SK-N-SH (cell line): ENCODE results near the gene FBXO47. TPM values are rescaled to one million over a fixed set of nuclear protein-coding genes. Genes with fewer than 3 reads are reported as not detected.
A peak's percentile ranks its signal among the peaks of the same experiment; 100 is the strongest.

Experiments used
- CTCF ChIA-PET: fragments of 300-600, 350-600 bp; formaldehyde crosslinking; extraction: SDS; loops from one replicate; lab custom pipeline; 2021; lab: Yijun Ruan, JAX
- POLR2A ChIA-PET: fragments of 350-600 bp; sonication (Branson Sonifier 250); formaldehyde crosslinking; extraction: SDS; loops from one replicate; lab custom pipeline; 2020; ENCODE audit warnings: antibody characterized with exemption, inconsistent platforms; lab: Yijun Ruan, JAX
- DNase-seq: peaks from one replicate; pipeline ENCODE4 v3.0.0; 2012
- H2AFZ ChIP-seq: fragments of 200-600 bp; sonication (generic); 2 replicates; pipeline ENCODE4 v1.8.1; 2016; ENCODE audit warnings: antibody characterized with exemption, mild to moderate bottlenecking, low read depth
- H3F3A ChIP-seq: fragments of 200-600 bp; sonication (generic); replicated peaks from 2 replicates; pipeline ENCODE3; 2016; ENCODE audit warnings: antibody characterized with exemption, mild to moderate bottlenecking; ENCODE audit not compliant: insufficient read depth
- H3K27ac ChIP-seq, 2 experiments: fragments of 200-500 bp in 1 of 2; fragments of 200-600 bp in 1 of 2; sonication (Bioruptor generic) in 1 of 2; sonication (generic), shearing (Covaris generic) in 1 of 2; 2 replicates each; pipeline versions ENCODE4 v1.5.1 to v1.6.1; 2014 to 2016; ENCODE audit warnings: low read depth in 2 of 2, inconsistent platforms in 1 of 2, low read length in 1 of 2, mild to moderate bottlenecking in 1 of 2, mixed read lengths in 1 of 2
- H3K27me3 ChIP-seq: fragments of 200-600 bp; sonication (generic), shearing (Covaris generic); 2 replicates; pipeline ENCODE4 v1.6.1; 2016; ENCODE audit warnings: mixed run types; ENCODE audit not compliant: insufficient read depth
- H3K36me3 ChIP-seq, 2 experiments: fragments of 200-500 bp in 1 of 2; fragments of 200-600 bp in 1 of 2; sonication (Bioruptor generic) in 1 of 2; sonication (generic) in 1 of 2; replicated peaks in 1 of 2; 2 replicates each; pipeline versions ENCODE3 to v1.5.1; 2014 to 2016; ENCODE audit warnings: low read length in 1 of 2, mild to moderate bottlenecking in 1 of 2; ENCODE audit not compliant: insufficient read depth in 2 of 2, control insufficient read depth in 1 of 2
- H3K4me1 ChIP-seq, 2 experiments: fragments of 200-500 bp in 1 of 2; fragments of 200-600 bp in 1 of 2; sonication (Bioruptor generic) in 1 of 2; sonication (generic), shearing (Covaris generic) in 1 of 2; 2 replicates each; pipeline versions ENCODE4 v1.5.1 to v1.6.1; 2014 to 2016; ENCODE audit warnings: low read depth in 1 of 2, low read length in 1 of 2, mixed run types in 1 of 2; ENCODE audit not compliant: insufficient read depth in 2 of 2, control insufficient read depth in 1 of 2
- H3K4me2 ChIP-seq: fragments of 200-600 bp; sonication (generic), shearing (Covaris generic); 2 replicates; pipeline ENCODE4 v1.6.1; 2017; ENCODE audit warnings: mixed run types
- H3K4me3 ChIP-seq, 2 experiments: fragments of 200-500 bp in 1 of 2; fragments of 200-600 bp in 1 of 2; sonication (Bioruptor generic) in 1 of 2; sonication (generic), shearing (Covaris generic) in 1 of 2; 2 replicates each; pipeline versions ENCODE4 v1.5.1 to v1.8.1; 2014 to 2016; ENCODE audit warnings: low read depth in 2 of 2, inconsistent platforms in 1 of 2, low read length in 1 of 2, mild to moderate bottlenecking in 1 of 2, mixed read lengths in 1 of 2, moderate library complexity in 1 of 2
- H3K79me2 ChIP-seq: fragments of 200-600 bp; sonication (generic); 2 replicates; pipeline ENCODE4 v1.8.1; 2017; ENCODE audit warnings: mild to moderate bottlenecking; ENCODE audit not compliant: insufficient read depth
- H3K9ac ChIP-seq: fragments of 200-600 bp; sonication (generic); 2 replicates; pipeline ENCODE4 v1.6.1; 2017; ENCODE audit warnings: mixed run types
- H3K9me2 ChIP-seq: fragments of 200-600 bp; sonication (generic); 2 replicates; pipeline ENCODE4 v1.6.1; 2017; ENCODE audit warnings: mixed run types
- H3K9me3 ChIP-seq: fragments of 200-600 bp; sonication (generic); 2 replicates; pipeline ENCODE4 v1.6.1; 2017; ENCODE audit warnings: mixed run types, mild to moderate bottlenecking, moderate library complexity
- H4K20me1 ChIP-seq: fragments of 200-600 bp; sonication (generic); 2 replicates; pipeline ENCODE4 v1.6.1; 2017; ENCODE audit warnings: mild to moderate bottlenecking, mixed run types; ENCODE audit not compliant: insufficient read depth
- CHD2 ChIP-seq: fragments of 150-350 bp; IDR thresholded peaks from 2 replicates; pipeline ENCODE4 v1.6.1; 2018; ENCODE audit warnings: low read length; ENCODE audit not compliant: partially characterized antibody
- FOXJ3 ChIP-seq: sonication (generic); formaldehyde crosslinking; IDR thresholded peaks from 2 replicates; pipeline ENCODE4 v1.5.1; 2020; ENCODE audit warnings: mild to moderate bottlenecking, missing genetic modification reagents
- FOXM1 ChIP-seq: IDR thresholded peaks from 2 replicates; pipeline ENCODE4 v1.4.0; 2012; ENCODE audit warnings: low read depth, mild to moderate bottlenecking
- GABPA ChIP-seq: IDR thresholded peaks from 2 replicates; pipeline ENCODE4 v1.4.0; 2012; ENCODE audit warnings: low read depth, mild to moderate bottlenecking
- GATA2 ChIP-seq: sonication (generic); formaldehyde crosslinking; IDR thresholded peaks from 2 replicates; pipeline ENCODE4 v1.5.0; 2020; ENCODE audit warnings: mild to moderate bottlenecking, missing genetic modification reagents
- JUND ChIP-seq: IDR thresholded peaks from 2 replicates; pipeline ENCODE4 v1.4.0; 2012
- NRF1 ChIP-seq: IDR thresholded peaks from 2 replicates; pipeline ENCODE4 v1.6.1; 2012; ENCODE audit warnings: low read depth, mild to moderate bottlenecking, low read length
- RAD21 ChIP-seq: IDR thresholded peaks from 2 replicates; pipeline ENCODE4 v1.6.1; 2012; ENCODE audit warnings: mild to moderate bottlenecking, low read length
- RCOR1 ChIP-seq: fragments of 150-350 bp; IDR thresholded peaks from 2 replicates; pipeline ENCODE4 v1.6.1; 2017; ENCODE audit warnings: antibody characterized with exemption, low read length
- RFX5 ChIP-seq: IDR thresholded peaks from 2 replicates; pipeline ENCODE4 v1.6.1; 2012; ENCODE audit warnings: mild to moderate bottlenecking, improper control_type of control experiment, low read length
- RXRA ChIP-seq: IDR thresholded peaks from 2 replicates; pipeline ENCODE4 v1.4.0; 2012; ENCODE audit warnings: low read depth, mild to moderate bottlenecking, borderline replicate concordance
- SIN3A ChIP-seq: IDR thresholded peaks from 2 replicates; pipeline ENCODE4 v1.6.1; 2012; ENCODE audit warnings: low read depth, mild to moderate bottlenecking, low read length, moderate library complexity, borderline replicate concordance
- TAF1 ChIP-seq: IDR thresholded peaks from 2 replicates; pipeline ENCODE4 v1.6.1; 2012; ENCODE audit warnings: low read depth, mild to moderate bottlenecking, low read length, moderate library complexity, borderline replicate concordance
- WGBS: methylation state at CpG from one replicate; pipeline ENCODE4 v1.1.6; 2017; ENCODE audit warnings: low lambda C conversion rate; 5-methylcytosine and 5-hydroxymethylcytosine counted together
- polyA plus RNA-seq, 3 experiments: library from polyadenylated mRNA; depleted of rRNA; stranded (reverse); fragments of >200 nt; gene quantifications; 2 replicates each; pipeline ENCODE4 v1.2.3, GENCODE V29; 2012
- TF ChIP-seq, protein P1 (sequence below): IDR thresholded peaks from 2 replicates; pipeline ENCODE4 v1.4.0; 2012; ENCODE audit warnings: low read depth
- TF ChIP-seq, protein P2 (sequence below): fragments of 200-600 bp; sonication (generic); IDR thresholded peaks from 2 replicates; pipeline ENCODE4 v1.6.1; 2017; ENCODE audit warnings: antibody characterized with exemption, mild to moderate bottlenecking, moderate library complexity
- TF ChIP-seq, protein P3 (sequence below): IDR thresholded peaks from 2 replicates; pipeline ENCODE4 v1.6.1; 2012; ENCODE audit warnings: mild to moderate bottlenecking, low read depth, low read length, moderate library complexity

FBXO47 gene
- polyA plus RNA-seq, 1 of the 3 experiments (the other 2 are of a cell fraction): not detected

DNA sequence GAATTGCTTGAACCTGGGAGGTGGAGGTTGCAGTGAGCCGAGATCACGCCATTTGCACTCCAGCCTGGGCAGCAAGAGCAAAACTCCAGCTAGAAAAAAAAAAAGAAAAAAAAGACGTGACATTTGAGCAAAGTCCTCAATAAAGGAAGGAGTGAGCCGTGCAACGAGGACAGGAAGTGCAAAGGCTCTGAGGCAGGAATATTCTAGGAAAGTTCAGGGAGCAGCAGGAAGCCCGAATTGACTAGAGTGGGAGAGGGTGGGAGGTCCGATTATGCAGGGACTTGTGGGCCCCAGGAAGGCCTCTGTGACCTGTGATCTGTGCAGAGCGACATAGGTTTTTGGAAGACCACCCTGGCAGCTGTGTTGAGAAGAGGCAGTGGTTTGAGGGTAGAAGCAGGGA lies 50.4 kb downstream of the FBXO47 start (continued):
- TF ChIP-seq, protein P1, sequence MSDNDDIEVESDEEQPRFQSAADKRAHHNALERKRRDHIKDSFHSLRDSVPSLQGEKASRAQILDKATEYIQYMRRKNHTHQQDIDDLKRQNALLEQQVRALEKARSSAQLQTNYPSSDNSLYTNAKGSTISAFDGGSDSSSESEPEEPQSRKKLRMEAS: no peak
- TF ChIP-seq RFX5: no peak
- TF ChIP-seq, protein P2, sequence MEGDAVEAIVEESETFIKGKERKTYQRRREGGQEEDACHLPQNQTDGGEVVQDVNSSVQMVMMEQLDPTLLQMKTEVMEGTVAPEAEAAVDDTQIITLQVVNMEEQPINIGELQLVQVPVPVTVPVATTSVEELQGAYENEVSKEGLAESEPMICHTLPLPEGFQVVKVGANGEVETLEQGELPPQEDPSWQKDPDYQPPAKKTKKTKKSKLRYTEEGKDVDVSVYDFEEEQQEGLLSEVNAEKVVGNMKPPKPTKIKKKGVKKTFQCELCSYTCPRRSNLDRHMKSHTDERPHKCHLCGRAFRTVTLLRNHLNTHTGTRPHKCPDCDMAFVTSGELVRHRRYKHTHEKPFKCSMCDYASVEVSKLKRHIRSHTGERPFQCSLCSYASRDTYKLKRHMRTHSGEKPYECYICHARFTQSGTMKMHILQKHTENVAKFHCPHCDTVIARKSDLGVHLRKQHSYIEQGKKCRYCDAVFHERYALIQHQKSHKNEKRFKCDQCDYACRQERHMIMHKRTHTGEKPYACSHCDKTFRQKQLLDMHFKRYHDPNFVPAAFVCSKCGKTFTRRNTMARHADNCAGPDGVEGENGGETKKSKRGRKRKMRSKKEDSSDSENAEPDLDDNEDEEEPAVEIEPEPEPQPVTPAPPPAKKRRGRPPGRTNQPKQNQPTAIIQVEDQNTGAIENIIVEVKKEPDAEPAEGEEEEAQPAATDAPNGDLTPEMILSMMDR: no peak
- no peak for TF ChIP-seq RAD21
- no peak for TF ChIP-seq RCOR1
- no peak for TF ChIP-seq SIN3A
- TF ChIP-seq TAF1: no peak
- TF ChIP-seq FOXM1: no peak

DNA sequence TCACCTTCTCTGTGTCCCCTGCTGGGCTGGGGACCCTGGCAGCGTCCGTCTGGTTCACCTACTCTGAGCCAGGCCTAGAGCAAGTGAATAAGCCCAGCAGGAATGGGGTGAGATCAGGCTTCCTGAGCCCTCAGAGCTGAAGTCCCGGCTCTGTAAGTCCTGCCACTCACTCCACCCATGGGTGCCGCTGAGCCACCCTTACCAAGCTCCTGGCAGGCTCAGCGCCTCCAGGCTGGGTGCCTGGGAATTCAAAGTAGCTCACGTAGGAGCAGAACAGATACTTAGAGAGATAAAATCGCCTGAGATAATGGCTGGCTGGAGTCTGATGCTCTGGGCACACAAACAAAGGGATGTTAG lies 51.6 kb downstream of the FBXO47 start:
- CTCF ChIA-PET: interaction anchor here (1.1 to 1.9 kb wide), 7 partner anchors 8 to 708 kb away, joined by 3 to 7 read pairs (median 4); no protein-coding TSS in a partner anchor
- 67% methylated on average over 5 of the region's 7 CpGs for WGBS
- H3K9ac ChIP-seq: no peak overlapping the region

DNA sequence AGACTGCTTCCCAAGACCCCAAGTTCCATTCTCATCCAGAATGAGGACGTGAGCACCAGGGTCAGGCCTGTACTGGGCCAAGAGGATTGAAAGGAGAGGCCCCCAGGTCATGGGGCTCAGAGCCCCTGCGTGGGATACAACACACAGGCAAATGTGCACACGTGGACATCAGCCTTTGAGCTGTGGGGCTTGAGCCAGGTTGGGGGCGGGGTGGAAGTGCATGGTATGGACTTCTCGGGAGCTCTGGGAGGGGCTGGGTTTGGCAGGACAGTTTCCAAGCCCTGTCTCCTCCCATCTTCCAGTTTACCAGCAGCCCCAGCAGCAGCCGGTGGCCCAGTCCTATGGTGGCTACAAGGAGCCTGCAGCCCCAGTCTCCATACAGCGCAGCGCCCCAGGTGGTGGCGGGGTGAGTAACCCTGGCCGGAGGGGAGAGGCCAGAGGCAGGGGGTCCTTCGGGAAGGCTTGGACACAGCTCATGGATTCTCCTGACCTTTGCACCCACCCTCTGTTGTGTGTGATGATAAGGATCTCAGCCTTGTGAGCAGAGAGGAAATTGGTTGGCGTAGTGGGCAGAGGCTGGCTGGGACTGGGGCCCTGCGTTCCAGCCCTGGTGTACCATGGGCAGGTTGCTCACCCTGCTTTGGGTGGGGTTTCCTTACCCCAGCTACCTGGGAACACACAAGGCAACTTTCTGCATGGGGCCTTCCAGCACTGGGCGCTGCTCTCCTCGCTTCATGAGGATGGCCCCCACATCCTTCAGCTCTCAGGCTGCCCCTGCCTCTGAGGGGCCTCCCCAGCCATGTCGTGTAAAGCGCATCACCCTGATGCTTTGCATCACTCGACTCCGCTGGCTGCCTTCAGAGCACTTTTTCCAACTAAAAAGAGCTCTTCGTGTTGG lies 52.2 kb downstream of the FBXO47 start:
- peaks cover 28 to 40% of the 10 kb centered on the region in 2 experiments for H3K36me3 ChIP-seq
- H3K9ac ChIP-seq: no peak overlapping the region
- H3K4me3 ChIP-seq: no peak overlapping the region
- no peaks in the 10 kb centered on the region for H3K9me2 ChIP-seq
- ChIA-PET CTCF (interaction anchor here (1.1 to 1.9 kb wide), 8 partner anchors 9 to 708 kb away, joined by 3 to 7 read pairs (median 4); no protein-coding TSS in a partner anchor), POLR2A (interaction anchor here (1.8 to 2.4 kb wide), 3 partner anchors 10 to 61 kb away, joined by 4 to 15 read pairs (median 9); partner anchors contain the start of gene LASP1NB)
- H3K27me3 ChIP-seq: no peaks in the 10 kb centered on the region
- peaks cover 37% of the 10 kb centered on the region for H4K20me1 ChIP-seq
- DNase-seq: peak; percentile 67
- H3K79me2 ChIP-seq: peaks cover 47% of the 10 kb centered on the region
- H3F3A ChIP-seq: peaks cover 14% of the 10 kb centered on the region
- 80% methylated on average over 13 of the region's 20 CpGs for WGBS
- H3K9me3 ChIP-seq: no peaks in the 10 kb centered on the region
- H3K27ac ChIP-seq: peak overlapping the region in 1 of 2 experiments; percentile 64; a peak in 2 of 4 replicates
- H3K4me1 ChIP-seq: peaks cover 0 to 39% of the 10 kb centered on the region in 2 experiments; a peak in 2 of 4 replicates
- H3K4me2 ChIP-seq: no peak overlapping the region
- no peak overlapping the region for H2AFZ ChIP-seq
- TF ChIP-seq FOXJ3 (CRISPR knock-in tag): 0 out of 2 replicates have a peak, but pooled peaks have one; percentile 35
- no peak for TF ChIP-seq CHD2
- no peak for TF ChIP-seq NRF1
- TF ChIP-seq RCOR1: no peak
- peak; percentile 83 for TF ChIP-seq GATA2 (CRISPR knock-in tag)
- TF ChIP-seq FOXM1: no peak
- TF ChIP-seq, protein P3, sequence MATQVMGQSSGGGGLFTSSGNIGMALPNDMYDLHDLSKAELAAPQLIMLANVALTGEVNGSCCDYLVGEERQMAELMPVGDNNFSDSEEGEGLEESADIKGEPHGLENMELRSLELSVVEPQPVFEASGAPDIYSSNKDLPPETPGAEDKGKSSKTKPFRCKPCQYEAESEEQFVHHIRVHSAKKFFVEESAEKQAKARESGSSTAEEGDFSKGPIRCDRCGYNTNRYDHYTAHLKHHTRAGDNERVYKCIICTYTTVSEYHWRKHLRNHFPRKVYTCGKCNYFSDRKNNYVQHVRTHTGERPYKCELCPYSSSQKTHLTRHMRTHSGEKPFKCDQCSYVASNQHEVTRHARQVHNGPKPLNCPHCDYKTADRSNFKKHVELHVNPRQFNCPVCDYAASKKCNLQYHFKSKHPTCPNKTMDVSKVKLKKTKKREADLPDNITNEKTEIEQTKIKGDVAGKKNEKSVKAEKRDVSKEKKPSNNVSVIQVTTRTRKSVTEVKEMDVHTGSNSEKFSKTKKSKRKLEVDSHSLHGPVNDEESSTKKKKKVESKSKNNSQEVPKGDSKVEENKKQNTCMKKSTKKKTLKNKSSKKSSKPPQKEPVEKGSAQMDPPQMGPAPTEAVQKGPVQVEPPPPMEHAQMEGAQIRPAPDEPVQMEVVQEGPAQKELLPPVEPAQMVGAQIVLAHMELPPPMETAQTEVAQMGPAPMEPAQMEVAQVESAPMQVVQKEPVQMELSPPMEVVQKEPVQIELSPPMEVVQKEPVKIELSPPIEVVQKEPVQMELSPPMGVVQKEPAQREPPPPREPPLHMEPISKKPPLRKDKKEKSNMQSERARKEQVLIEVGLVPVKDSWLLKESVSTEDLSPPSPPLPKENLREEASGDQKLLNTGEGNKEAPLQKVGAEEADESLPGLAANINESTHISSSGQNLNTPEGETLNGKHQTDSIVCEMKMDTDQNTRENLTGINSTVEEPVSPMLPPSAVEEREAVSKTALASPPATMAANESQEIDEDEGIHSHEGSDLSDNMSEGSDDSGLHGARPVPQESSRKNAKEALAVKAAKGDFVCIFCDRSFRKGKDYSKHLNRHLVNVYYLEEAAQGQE: no peak

More for the DNA sequence above, 51.6 kb downstream of the FBXO47 start:
- peak; percentile 47 for DNase-seq
- POLR2A ChIA-PET: interaction anchor here (1.8 to 2.4 kb wide), 3 partner anchors 9 to 62 kb away, joined by 4 to 15 read pairs (median 9); partner anchors contain the start of gene LASP1NB
- Histone ChIP-seq H3K4me3 (no peak overlapping the region), H4K20me1 (peaks cover 33% of the 10 kb centered on the region)
- TF ChIP-seq RXRA: no peak
- TF ChIP-seq NRF1: no peak
- no peak for TF ChIP-seq GABPA
- TF ChIP-seq GATA2 (CRISPR knock-in tag): peak; percentile 32; the same call in 1 of the 2 replicates
- TF ChIP-seq SIN3A: no peak
- TF ChIP-seq JUND: no peak
- TF ChIP-seq, all 33 proteins: peak for 1
- H3K36me3 ChIP-seq: peaks cover 28 to 40% of the 10 kb centered on the region in 2 experiments
- peaks cover 0 to 39% of the 10 kb centered on the region in 2 experiments; a peak in 2 of 4 replicates for H3K4me1 ChIP-seq
- H3K79me2 ChIP-seq: peaks cover 41% of the 10 kb centered on the region
- H2AFZ ChIP-seq: no peak overlapping the region
- no peaks in the 10 kb centered on the region for H3K9me3 ChIP-seq
- no peak overlapping the region for H3K4me2 ChIP-seq
- H3K9me2 ChIP-seq: no peaks in the 10 kb centered on the region
- peak overlapping the region in 1 of 2 experiments; percentile 64; a peak in 2 of 4 replicates for H3K27ac ChIP-seq
- peaks cover 15% of the 10 kb centered on the region for H3F3A ChIP-seq
- H3K27me3 ChIP-seq: no peaks in the 10 kb centered on the region
